HepG2 (cell line): ENCODE measurements around the gene CNOT1. TPM values are rescaled to one million over a fixed set of nuclear protein-coding genes. Genes with fewer than 3 reads are reported as not detected.

Experiments
- CENPT ChIP-seq: sonication (generic); formaldehyde crosslinking; IDR thresholded peaks from 2 replicates; pipeline ENCODE4 v1.8.0; 2022; ENCODE audit warnings: low read depth, mild to moderate bottlenecking, moderate library complexity, missing genetic modification reagents
- DNMT1 ChIP-seq: sonication (generic); formaldehyde crosslinking; IDR thresholded peaks from 2 replicates; pipeline ENCODE4 v1.5.1; 2020; ENCODE audit warnings: mild to moderate bottlenecking, missing genetic modification reagents
- FOXK1 ChIP-seq: sonication (generic); formaldehyde crosslinking; IDR thresholded peaks from 2 replicates; pipeline ENCODE4 v1.4.0; 2020; ENCODE audit warnings: low read depth, missing genetic modification reagents, borderline replicate concordance
- FOXM1 ChIP-seq: sonication (generic); formaldehyde crosslinking; IDR thresholded peaks from 2 replicates; pipeline ENCODE4 v1.5.0; 2020; ENCODE audit warnings: missing genetic modification reagents
- MAF1 ChIP-seq: sonication (generic); formaldehyde crosslinking; IDR thresholded peaks from 2 replicates; pipeline ENCODE4 v1.5.0; 2020; ENCODE audit warnings: missing genetic modification reagents, borderline replicate concordance
- MEF2D ChIP-seq: sonication (generic); formaldehyde crosslinking; IDR thresholded peaks from 2 replicates; pipeline ENCODE4 v1.5.1; 2020; ENCODE audit warnings: mild to moderate bottlenecking, missing genetic modification reagents
- NFIC ChIP-seq: IDR thresholded peaks from 2 replicates; pipeline ENCODE4 v1.6.1; 2012; ENCODE audit warnings: mild to moderate bottlenecking, low read length, inconsistent platforms
- NONO ChIP-seq, 2 experiments: fragments of 450-650 bp in 1 of 2; sonication (generic) in 1 of 2; formaldehyde crosslinking in 1 of 2; IDR thresholded peaks in 1 of 2; conservative IDR thresholded peaks in 1 of 2; 2 replicates each; pipeline versions ENCODE4 v1.6.1 to v1.8.0; 2017 to 2022; ENCODE audit warnings: mild to moderate bottlenecking in 1 of 2, missing genetic modification reagents in 1 of 2, moderate library complexity in 1 of 2
- PAF1 ChIP-seq: IDR thresholded peaks from 2 replicates; pipeline ENCODE4 v1.6.1; 2016; ENCODE audit warnings: missing genetic modification reagents, missing compliant biosample characterization
- RARA ChIP-seq: IDR thresholded peaks from 2 replicates; pipeline ENCODE4 v1.6.1; 2016; ENCODE audit warnings: missing genetic modification reagents, missing compliant biosample characterization
- SYNCRIP ChIP-seq: fragments of 200-400 bp; formaldehyde crosslinking; IDR thresholded peaks from 2 replicates; pipeline ENCODE4 v1.6.1; 2018; ENCODE audit warnings: mild to moderate bottlenecking, low read depth, low read length; ENCODE audit not compliant: insufficient read depth
- TCF7L2 ChIP-seq: IDR thresholded peaks from 2 replicates; pipeline ENCODE4 v1.6.1; 2011; ENCODE audit warnings: mild to moderate bottlenecking, low read depth, low read length, moderate library complexity
- ZFY ChIP-seq: sonication (generic); formaldehyde crosslinking; IDR thresholded peaks from 2 replicates; pipeline ENCODE4 v1.4.0; 2020; ENCODE audit warnings: missing genetic modification reagents
- ZNF235 ChIP-seq: sonication (generic); formaldehyde crosslinking; IDR thresholded peaks from 2 replicates; pipeline ENCODE4 v1.8.1; 2023; ENCODE audit warnings: mild to moderate bottlenecking, missing genetic modification reagents, borderline replicate concordance
- ZNF558 ChIP-seq: sonication (generic); formaldehyde crosslinking; IDR thresholded peaks from 2 replicates; pipeline ENCODE4 v1.9.0; 2022; ENCODE audit warnings: mild to moderate bottlenecking, missing genetic modification reagents, borderline replicate concordance
- ZNF652 ChIP-seq: IDR thresholded peaks from 2 replicates; pipeline ENCODE4 v1.6.1; 2016; ENCODE audit warnings: low read depth, borderline replicate concordance
- ZNF891 ChIP-seq: sonication (generic); formaldehyde crosslinking; IDR thresholded peaks from 2 replicates; pipeline ENCODE4 v1.5.0; 2020; ENCODE audit warnings: mild to moderate bottlenecking, missing genetic modification reagents
- ZSCAN29 ChIP-seq: sonication (generic); formaldehyde crosslinking; conservative IDR thresholded peaks from 2 replicates; pipeline ENCODE4 v1.4.0; 2020; ENCODE audit warnings: mild to moderate bottlenecking, missing genetic modification reagents
- polyA plus RNA-seq, 8 experiments: library from polyadenylated mRNA; depleted of rRNA in 3 of 8; stranded (reverse) in 7 of 8; unstranded in 1 of 8; fragments of >200 nt; fragmentation: Illumina TruSeq in 4 of 8; extraction: Trizol in 4 of 8; gene quantifications; 2 replicates each; pipeline versions ENCODE4 v1.2.1 to v1.2.3, GENCODE V29; 2011 to 2016; ENCODE audit warnings: low read depth in 4 of 8, missing spikeins in 1 of 8, mixed read lengths in 1 of 8; ENCODE audit not compliant: insufficient read depth in 1 of 8
- total RNA-seq, 5 experiments: library from RNA; depleted of rRNA; stranded (reverse); fragments of >200 nt; fragmentation: Illumina TruSeq; extraction: Trizol; gene quantifications; 2 replicates each; pipeline ENCODE4 v1.2.3, GENCODE V29; 2016; ENCODE audit warnings: low read depth in 1 of 5
- TF ChIP-seq, protein P1 (sequence below): sonication (generic); formaldehyde crosslinking; IDR thresholded peaks from 2 replicates; pipeline ENCODE4 v1.8.0; 2022; ENCODE audit warnings: mild to moderate bottlenecking, missing genetic modification reagents, borderline replicate concordance
- TF ChIP-seq, protein P2 (sequence below): fragments of 450-650 bp; IDR thresholded peaks from 2 replicates; pipeline ENCODE4 v1.6.1; 2017
- TF ChIP-seq, protein P3 (sequence below): IDR thresholded peaks from 2 replicates; pipeline ENCODE4 v1.6.1; 2016; ENCODE audit warnings: low read depth, missing genetic modification reagents, missing compliant biosample characterization

Gene CNOT1
- total and polyA plus RNA-seq, 2 of the 13 experiments (the other 11 are each of a cell fraction or from before 2014, with no cell fraction given): 188 to 232 TPM

DNA sequence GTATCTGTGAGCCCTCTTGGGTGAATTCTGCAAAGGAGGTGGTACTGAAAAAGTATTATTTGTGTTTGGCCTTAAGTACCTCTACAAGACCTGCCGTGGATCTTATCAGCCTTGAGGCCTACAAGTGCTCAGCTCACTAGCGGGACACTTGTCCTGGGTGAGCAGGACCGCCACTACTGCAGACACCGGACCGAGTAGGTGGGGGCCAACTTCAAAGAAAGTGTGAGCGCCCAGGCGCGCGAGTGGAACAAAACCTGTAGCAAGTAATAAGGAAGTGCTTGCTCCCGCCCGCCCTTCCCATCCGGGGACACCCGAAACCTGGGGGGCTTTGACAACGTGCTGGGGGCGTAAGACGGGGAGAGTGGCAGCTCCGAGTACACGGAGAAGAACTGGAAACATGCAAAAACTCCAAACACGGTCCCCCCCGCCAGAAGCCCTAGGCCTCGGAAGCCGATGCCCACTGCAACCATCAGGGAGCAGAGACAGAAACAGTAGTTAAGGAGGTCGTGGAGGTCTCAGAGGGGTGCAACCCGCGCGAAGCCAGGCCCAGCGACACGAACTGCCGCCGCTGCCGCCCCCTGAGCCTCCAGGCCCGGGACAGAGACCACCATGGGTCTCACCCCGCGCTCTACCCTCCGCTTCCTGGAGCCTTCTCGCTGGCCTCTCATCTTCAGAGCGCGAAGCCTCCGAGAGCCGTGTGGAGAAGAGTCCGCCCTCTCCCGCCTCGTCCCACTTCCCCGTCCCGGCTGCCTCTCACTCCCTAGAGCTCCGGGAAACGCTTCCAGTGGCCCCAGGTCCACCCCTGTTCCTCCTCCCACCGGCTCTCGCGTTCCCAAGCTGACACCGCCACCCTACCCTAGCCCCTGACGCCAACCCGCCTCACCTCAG lies 537 bp downstream of the CNOT1 start (continued):
- TF ChIP-seq SYNCRIP (no peak), ZSCAN29 (CRISPR knock-in tag) (no peak), PAF1 (no peak), ZNF558 (0 out of 2 replicates have a peak, but pooled peaks have one; percentile 17), DNMT1 (CRISPR knock-in tag) (0 out of 2 replicates have a peak, but pooled peaks have one; percentile 84), RARA (no peak), MAF1 (CRISPR knock-in tag) (peak; percentile 55; the same call in 1 of the 2 replicates), FOXK1 (CRISPR knock-in tag) (peak; percentile 22; the same call in 1 of the 2 replicates), ZNF235 (CRISPR knock-in tag) (peak; percentile 19; the same call in 1 of the 2 replicates), NFIC (no peak; the same call in 1 of the 2 replicates), FOXM1 (CRISPR knock-in tag) (peak; percentile 36; the same call in 1 of the 2 replicates), ZFY (CRISPR knock-in tag) (peak; percentile 50), CENPT (CRISPR knock-in tag) (0 out of 2 replicates have a peak, but pooled peaks have one; percentile 22), TCF7L2 (no peak), ZNF652 (CRISPR knock-in tag) (0 out of 2 replicates have a peak, but pooled peaks have one; percentile 3), ZNF891 (peak; percentile 84; the same call in 1 of the 2 replicates), MEF2D (CRISPR knock-in tag) (no peak), NONO (IDR thresholded peaks at IDR 0.05) (no peak), NONO (CRISPR knock-in tag; conservative IDR thresholded peaks at IDR 0.05) (0 out of 2 replicates have a peak, but pooled peaks have one; percentile 25)
- TF ChIP-seq, protein P1, sequence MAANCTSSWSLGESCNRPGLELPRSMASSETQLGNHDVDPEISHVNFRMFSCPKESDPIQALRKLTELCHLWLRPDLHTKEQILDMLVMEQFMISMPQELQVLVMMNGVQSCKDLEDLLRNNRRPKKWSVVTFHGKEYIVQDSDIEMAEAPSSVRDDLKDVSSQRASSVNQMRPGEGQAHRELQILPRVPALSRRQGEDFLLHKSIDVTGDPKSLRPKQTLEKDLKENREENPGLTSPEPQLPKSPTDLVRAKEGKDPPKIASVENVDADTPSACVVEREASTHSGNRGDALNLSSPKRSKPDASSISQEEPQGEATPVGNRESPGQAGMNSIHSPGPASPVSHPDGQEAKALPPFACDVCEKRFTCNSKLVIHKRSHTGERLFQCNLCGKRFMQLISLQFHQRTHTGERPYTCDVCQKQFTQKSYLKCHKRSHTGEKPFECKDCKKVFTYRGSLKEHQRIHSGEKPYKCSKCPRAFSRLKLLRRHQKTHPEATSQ: no peak
- TF ChIP-seq, protein P2, sequence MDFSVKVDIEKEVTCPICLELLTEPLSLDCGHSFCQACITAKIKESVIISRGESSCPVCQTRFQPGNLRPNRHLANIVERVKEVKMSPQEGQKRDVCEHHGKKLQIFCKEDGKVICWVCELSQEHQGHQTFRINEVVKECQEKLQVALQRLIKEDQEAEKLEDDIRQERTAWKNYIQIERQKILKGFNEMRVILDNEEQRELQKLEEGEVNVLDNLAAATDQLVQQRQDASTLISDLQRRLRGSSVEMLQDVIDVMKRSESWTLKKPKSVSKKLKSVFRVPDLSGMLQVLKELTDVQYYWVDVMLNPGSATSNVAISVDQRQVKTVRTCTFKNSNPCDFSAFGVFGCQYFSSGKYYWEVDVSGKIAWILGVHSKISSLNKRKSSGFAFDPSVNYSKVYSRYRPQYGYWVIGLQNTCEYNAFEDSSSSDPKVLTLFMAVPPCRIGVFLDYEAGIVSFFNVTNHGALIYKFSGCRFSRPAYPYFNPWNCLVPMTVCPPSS: no peak
- TF ChIP-seq, protein P3, sequence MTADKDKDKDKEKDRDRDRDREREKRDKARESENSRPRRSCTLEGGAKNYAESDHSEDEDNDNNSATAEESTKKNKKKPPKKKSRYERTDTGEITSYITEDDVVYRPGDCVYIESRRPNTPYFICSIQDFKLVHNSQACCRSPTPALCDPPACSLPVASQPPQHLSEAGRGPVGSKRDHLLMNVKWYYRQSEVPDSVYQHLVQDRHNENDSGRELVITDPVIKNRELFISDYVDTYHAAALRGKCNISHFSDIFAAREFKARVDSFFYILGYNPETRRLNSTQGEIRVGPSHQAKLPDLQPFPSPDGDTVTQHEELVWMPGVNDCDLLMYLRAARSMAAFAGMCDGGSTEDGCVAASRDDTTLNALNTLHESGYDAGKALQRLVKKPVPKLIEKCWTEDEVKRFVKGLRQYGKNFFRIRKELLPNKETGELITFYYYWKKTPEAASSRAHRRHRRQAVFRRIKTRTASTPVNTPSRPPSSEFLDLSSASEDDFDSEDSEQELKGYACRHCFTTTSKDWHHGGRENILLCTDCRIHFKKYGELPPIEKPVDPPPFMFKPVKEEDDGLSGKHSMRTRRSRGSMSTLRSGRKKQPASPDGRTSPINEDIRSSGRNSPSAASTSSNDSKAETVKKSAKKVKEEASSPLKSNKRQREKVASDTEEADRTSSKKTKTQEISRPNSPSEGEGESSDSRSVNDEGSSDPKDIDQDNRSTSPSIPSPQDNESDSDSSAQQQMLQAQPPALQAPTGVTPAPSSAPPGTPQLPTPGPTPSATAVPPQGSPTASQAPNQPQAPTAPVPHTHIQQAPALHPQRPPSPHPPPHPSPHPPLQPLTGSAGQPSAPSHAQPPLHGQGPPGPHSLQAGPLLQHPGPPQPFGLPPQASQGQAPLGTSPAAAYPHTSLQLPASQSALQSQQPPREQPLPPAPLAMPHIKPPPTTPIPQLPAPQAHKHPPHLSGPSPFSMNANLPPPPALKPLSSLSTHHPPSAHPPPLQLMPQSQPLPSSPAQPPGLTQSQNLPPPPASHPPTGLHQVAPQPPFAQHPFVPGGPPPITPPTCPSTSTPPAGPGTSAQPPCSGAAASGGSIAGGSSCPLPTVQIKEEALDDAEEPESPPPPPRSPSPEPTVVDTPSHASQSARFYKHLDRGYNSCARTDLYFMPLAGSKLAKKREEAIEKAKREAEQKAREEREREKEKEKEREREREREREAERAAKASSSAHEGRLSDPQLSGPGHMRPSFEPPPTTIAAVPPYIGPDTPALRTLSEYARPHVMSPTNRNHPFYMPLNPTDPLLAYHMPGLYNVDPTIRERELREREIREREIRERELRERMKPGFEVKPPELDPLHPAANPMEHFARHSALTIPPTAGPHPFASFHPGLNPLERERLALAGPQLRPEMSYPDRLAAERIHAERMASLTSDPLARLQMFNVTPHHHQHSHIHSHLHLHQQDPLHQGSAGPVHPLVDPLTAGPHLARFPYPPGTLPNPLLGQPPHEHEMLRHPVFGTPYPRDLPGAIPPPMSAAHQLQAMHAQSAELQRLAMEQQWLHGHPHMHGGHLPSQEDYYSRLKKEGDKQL: 0 out of 2 replicates have a peak, but pooled peaks have one; percentile 9
